HG03064 (cell line): ENCODE data around the gene NRN1L.
"Not testable (repeated sequence)": the region's sequence is repeated elsewhere in the genome, so short reads cannot be mapped to it uniquely, and the experiment has no call there.

Source experiments
- ATAC-seq: cut with Tn5 transposase; IDR thresholded peaks from one replicate; pipeline ENCODE4 v1.9.1; 2021; ENCODE audit warnings: low read depth; ENCODE audit not compliant: unreplicated experiment

Gene NRN1L

DNA sequence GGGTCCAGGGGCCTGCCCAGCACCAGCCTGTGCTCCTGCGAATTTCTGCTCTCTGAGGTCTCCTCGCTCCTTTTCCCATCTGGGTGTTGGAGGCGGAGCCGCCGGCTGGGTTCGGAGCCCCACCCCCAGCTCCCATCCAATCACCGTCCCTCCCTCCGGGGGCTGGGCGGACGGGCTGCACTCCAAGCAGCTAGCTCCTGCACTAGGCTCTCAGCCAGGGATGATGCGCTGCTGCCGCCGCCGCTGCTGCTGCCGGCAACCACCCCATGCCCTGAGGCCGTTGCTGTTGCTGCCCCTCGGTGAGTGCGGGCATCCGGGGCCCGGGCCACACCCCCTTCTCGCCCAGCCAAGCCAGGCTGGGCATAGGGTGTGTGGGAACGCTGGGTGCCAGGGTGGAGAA is at the start of gene NRN1L:
NRN1L (plus strand) TSS at position 202 of the 400 bp plus-strand sequence; CDS start at position 221, 19 bp downstream.
- ATAC-seq: no peak

GRCh38 chr16:67837190-67837589 is 47.5 kb upstream of the NRN1L start:
- ATAC-seq: not testable (repeated sequence)

DNA sequence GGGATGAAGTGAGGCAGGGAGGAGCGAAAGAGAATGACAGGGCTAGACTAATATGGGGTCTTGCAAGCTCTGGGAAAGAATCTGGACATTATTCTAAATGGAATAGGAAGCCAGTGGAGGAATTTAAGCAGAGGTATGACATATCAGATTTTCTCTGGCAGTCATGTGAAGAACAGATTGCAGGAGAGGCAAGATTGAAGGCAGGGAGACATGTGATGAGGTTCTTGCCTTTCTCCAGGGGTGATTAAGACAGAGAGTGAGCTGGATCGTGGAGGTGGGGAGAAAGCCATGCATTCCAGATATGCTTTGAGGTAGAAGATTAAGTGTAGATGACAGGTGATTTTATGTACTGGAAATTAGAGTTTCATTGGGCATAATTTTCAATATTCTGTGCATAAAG is 46.9 kb upstream of the NRN1L start:
- ATAC-seq: no peak

GRCh38 chr16:67841198-67841815 is 43.4 kb upstream of the NRN1L start:
- ATAC-seq: no peak

- peak; percentile 46 for ATAC-seq
Observed at GRCh38 chr16:67841816-67842508, 42.7 kb upstream of the NRN1L start, which contains the start of gene THAP11. Gene THAP11, plus strand, starts transcription at chr16:67842320. Its CDS starts 235 bp downstream, at chr16:67842555.

GRCh38 chr16:67842509-67843342 is 42.0 kb upstream of the NRN1L start:
- ATAC-seq: no peak

GRCh38 chr16:67843343-67843765 is 41.3 kb upstream of the NRN1L start:
- no peak for ATAC-seq

DNA sequence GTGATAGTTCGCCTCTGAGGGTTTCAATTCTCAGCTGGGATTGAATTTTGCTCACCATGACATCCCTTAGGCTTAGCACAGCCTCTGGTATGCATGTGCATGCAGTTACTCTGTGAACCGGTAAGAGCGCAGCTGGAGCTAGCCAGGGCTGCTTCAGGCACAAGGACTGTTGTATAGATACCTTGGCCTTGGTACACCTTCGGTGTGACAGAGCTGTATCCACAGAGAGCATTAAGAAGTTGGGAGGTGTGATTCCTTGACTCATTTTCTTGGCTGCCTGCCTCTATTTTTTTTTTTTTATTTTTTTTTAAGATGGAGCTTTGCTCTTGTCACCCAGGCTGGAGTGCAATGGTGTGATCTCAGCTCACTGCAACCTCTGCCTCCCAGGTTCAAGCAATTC is 40.2 kb upstream of the NRN1L start:
- no peak for ATAC-seq

DNA sequence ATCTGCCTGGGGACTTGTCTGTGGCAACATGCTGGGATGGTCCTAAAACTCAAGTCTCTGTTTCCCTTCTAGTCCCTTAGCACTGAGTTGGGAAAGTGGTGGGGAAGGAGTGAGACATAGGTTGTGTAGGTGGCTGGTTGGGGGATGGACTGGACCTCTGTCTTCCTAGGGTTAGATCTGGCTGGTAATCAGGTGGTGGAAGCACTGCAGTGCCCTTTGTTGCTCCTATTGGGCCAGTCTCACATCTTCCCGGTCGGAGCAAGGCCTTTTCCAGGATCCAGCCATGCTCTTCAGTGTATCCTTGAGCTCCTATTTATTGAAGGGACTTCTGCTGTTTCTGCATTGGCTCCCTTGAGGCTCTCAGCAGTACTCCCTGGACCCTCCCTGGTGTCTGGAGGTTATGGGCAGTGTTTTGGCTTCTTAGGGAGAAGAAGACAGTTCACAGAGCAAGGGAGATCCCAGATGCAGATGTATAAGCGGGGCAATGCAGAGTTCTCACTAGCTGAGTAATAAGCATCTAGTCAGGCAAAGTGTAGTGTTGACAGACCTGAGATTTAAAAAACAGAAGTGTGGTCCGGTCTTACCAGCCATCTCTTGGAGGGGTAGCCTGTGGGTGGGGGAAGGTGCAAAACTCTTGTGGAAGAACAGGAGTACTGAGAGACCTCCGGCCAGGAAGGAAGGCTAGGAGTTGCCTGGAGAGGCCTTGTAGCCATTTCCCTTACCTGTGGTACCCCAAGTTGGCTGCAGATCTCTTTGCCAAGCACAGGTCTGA is 39.2 kb upstream of the NRN1L start:
- no peak for ATAC-seq

GRCh38 chr16:67846063-67846319 is 38.7 kb upstream of the NRN1L start:
- no peak for ATAC-seq

DNA sequence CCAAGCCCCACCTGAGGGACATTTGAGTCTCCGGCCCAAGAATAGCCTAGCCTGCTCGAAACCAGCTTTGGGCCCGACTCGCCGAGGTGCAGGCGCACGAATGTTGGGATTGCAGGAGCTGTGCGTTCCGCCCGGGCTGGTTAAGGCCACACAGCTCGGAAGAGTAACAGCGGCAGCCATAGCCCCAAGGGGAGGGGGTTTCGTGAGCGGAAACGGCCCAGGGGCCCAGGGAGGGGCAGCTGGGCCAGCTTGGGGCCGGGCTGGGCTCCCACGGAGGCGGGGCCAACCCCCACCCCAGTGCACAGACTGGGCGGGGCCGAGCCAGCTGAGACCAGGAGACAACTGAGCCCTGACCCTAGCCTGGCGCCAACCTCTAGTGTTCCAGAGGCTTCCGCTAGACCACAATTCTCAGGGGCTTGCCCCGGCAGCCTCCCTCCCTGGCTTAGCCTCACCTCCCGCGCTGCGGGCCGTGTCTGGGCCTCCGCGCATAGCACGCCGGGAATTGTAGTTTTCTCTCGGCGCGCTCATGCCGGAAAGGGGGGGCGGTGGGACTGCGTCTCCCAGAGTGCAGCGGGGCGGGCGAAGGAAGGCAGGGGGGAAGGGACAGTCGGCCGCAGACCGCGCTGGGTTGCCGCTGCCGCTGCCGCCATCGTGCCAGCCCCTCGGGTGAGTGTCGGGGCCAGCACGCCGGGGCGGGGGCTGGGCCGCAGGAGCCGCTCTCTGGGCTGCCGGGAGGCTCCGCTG is 38.2 kb upstream of the NRN1L start, which contains the start of gene NUTF2:
NUTF2 (plus strand) TSS at position 614 of the 744 bp plus-strand sequence. CDS start 18,198 bp downstream, outside the sequence.
- ATAC-seq: peak; percentile 49

DNA sequence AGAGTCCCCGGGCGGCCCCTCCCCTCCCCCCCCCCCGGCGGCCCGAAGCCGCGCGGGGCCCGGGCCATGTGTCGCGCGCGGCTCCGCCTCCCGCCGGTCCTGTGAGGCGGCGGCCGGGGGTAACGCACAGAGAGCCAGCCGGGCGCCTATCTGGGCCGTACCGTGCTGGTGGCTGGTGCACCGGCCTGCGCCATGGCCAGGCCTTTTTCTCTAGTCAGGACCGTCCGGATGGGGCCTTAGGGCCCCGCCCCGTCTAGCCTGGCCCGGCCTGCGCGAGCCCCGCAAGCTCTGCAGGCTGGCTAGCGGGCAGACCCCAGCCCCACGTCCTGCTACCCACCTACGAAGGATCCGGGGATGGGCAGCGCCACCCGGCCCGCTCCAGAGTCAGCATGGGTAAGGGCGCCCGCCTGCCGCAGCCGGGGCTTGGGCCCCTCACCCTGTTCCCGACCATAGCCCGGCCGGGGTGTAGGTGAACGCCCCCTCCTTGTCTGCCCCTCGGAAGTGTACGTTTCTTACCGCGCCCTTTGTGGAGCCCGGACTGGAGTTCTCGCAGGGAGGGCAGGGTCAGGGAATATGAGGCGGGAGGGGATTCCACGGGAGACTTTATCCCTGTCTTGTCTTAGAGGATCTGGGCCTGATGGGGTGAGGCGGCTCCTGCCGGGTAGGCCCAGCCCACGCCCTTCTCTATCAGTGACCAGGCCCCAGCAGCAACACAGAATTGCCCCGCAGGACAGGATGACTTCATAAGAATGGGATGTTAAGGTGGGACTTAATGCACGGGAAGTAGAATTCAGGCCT is 37.4 kb upstream of the NRN1L start, which contains the start of gene CENPT:
CENPT (minus strand) TSS at position 630 of the 798 bp plus-strand sequence. CDS start 13,834 bp downstream, outside the sequence.
- ATAC-seq: peak; percentile 37

- ATAC-seq: no peak
Observed at GRCh38 chr16:67848118-67848517, 36.6 kb upstream of the NRN1L start.

- no peak for ATAC-seq
Observed at GRCh38 chr16:67853670-67854069, 31.0 kb upstream of the NRN1L start.

DNA sequence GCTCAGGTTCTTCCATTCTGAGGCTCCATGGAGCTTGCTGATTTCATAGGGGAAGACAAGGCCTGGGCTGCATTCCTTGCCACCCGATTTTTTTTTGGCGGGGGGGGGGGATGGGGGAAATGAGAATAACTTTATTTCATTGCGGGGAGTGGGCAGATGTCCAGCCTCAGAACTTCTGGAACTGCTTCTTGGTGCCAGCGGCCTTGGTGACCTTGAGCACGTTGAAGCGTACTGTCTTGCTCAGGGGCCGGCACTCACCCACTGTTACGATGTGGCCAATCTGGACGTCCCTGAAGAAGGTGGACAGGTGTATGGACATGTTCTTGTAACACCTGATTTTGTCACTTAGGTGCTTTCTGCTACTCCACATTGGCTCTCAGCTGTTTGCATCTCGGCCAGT is 28.9 kb upstream of the NRN1L start:
- no peak for ATAC-seq

GRCh38 chr16:67856927-67857546 is 27.6 kb upstream of the NRN1L start:
- ATAC-seq: no peak

- ATAC-seq: no peak
Observed at GRCh38 chr16:67857547-67858233, 27.0 kb upstream of the NRN1L start.

GRCh38 chr16:67858500-67858899 is 26.2 kb upstream of the NRN1L start:
- no peak for ATAC-seq
